AG04450 (cell line): ENCODE measurements around the gene TRPV2. TPM values are rescaled to one million over a fixed set of nuclear protein-coding genes. Genes with fewer than 3 reads are reported as not detected.
A peak's percentile ranks its signal among the peaks of the same experiment; 100 is the strongest.

Experiments
- CTCF ChIA-PET: fragments of 300-600, 350-600 bp; formaldehyde crosslinking; extraction: SDS; loops from one replicate; lab custom pipeline; 2022; ENCODE audit warnings: antibody characterized with exemption, inconsistent platforms; lab: Charles Lee
- POLR2A ChIA-PET: fragments of 350-600 bp; formaldehyde crosslinking; extraction: SDS; loops from one replicate; lab custom pipeline; 2021; ENCODE audit warnings: antibody characterized with exemption, inconsistent platforms; lab: Yijun Ruan, JAX
- DNase-seq: peaks from one replicate; pipeline ENCODE4 v3.0.0-alpha.2; 2011; ENCODE audit warnings: low read depth, low spot score
- H3K27ac ChIP-seq: one replicate; pipeline ENCODE4 v1.5.1; 2012; ENCODE audit warnings: low read depth, low read length, control low read depth
- H3K27me3 ChIP-seq: one replicate; pipeline ENCODE4 v1.6.0; 2012; ENCODE audit warnings: low read length; ENCODE audit not compliant: control insufficient read depth, insufficient read depth
- H3K4me3 ChIP-seq: 2 replicates; pipeline ENCODE4 v1.5.1; 2011; ENCODE audit warnings: mild to moderate bottlenecking, low read depth, low read length, control low read depth
- H3K9me3 ChIP-seq: 2 replicates; pipeline ENCODE4 v1.5.1; 2012; ENCODE audit warnings: low read length; ENCODE audit not compliant: control insufficient read depth, insufficient read depth
- CTCF ChIP-seq: IDR thresholded peaks from 2 replicates; pipeline ENCODE4 v1.5.1; 2011; ENCODE audit warnings: low read depth, low read length, control low read depth, inconsistent platforms
- polyA plus RNA-seq: library from polyadenylated mRNA; depleted of rRNA; stranded (reverse); fragments of >200 nt; gene quantifications from 2 replicates; pipeline ENCODE4 v1.2.3, GENCODE V29; 2011

Gene TRPV2
- polyA plus RNA-seq, 1 experiment, result 30.8 TPM

GRCh38 chr17:16378636-16379282, 36.6 kb upstream of the TRPV2 start:
- Histone ChIP-seq H3K27me3 (no peaks in the 10 kb centered on the region), H3K9me3 (no peaks in the 10 kb centered on the region; the same call in 1 of the 2 replicates), H3K4me3 (no peak overlapping the region), H3K27ac (no peak overlapping the region)
- no peak for DNase-seq
- ChIA-PET POLR2A (no interaction called here), CTCF (interaction anchor here (0.5 to 2.6 kb wide), 4 partner anchors 15 to 28 kb away, joined by 3 to 20 read pairs (median 6); no protein-coding TSS in a partner anchor)
- TF ChIP-seq CTCF, result no peak

GRCh38 chr17:16379654-16380053, 35.7 kb upstream of the TRPV2 start:
- ChIA-PET CTCF (no interaction called here), POLR2A (interaction anchor here (0.7 to 4.4 kb wide), 4 partner anchors 52 to 119 kb away, joined by 3 to 102 read pairs (median 9); no protein-coding TSS in a partner anchor)
- Histone ChIP-seq H3K27me3 (no peaks in the 10 kb centered on the region), H3K27ac (no peak overlapping the region), H3K9me3 (no peaks in the 10 kb centered on the region; the same call in 1 of the 2 replicates), H3K4me3 (no peak overlapping the region)
- TF ChIP-seq CTCF, result no peak
- DNase-seq, result no peak

- TF ChIP-seq CTCF, result no peak
- Histone ChIP-seq H3K4me3 (peak within 1 kb of the TSS; percentile 87), H3K27ac (peak within 1 kb of the TSS; percentile 94), H3K27me3 (no peaks in the 10 kb centered on the region), H3K9me3 (no peaks in the 10 kb centered on the region; the same call in 1 of the 2 replicates)
- DNase-seq, result peak; percentile 99
- ChIA-PET POLR2A (interaction anchor here (0.5 to 4.4 kb wide), 53 partner anchors 8 to 1455 kb away, joined by 3 to 102 read pairs (median 5); partner anchors contain the start of genes CENPV, LRRC75A, NCOR1 and PIGL), CTCF (interaction anchor here (0.6 kb wide), 1 partner anchor 57 kb away, joined by 10 read pairs; no protein-coding TSS in a partner anchor)
Measured at GRCh38 chr17:16380640-16381495, 34.5 kb upstream of the TRPV2 start, which contains the start of gene UBB. UBB (plus strand) TSS chr17:16381091; CDS start chr17:16381908, 817 bp downstream.

- peak overlapping the region; percentile 94 for H3K27ac ChIP-seq
- no peaks in the 10 kb centered on the region; the same call in 1 of the 2 replicates for H3K9me3 ChIP-seq
- no peaks in the 10 kb centered on the region for H3K27me3 ChIP-seq
- TF ChIP-seq CTCF, result no peak
- POLR2A ChIA-PET, result interaction anchor here (0.6 to 4.4 kb wide), 22 partner anchors 11 to 1455 kb away, joined by 3 to 102 read pairs (median 6); partner anchors contain the start of genes CENPV and PIGL
- CTCF ChIA-PET, result no interaction called here
- peak overlapping the region; percentile 87 for H3K4me3 ChIP-seq
- DNase-seq, result no peak
Measured at GRCh38 chr17:16381496-16381820, 33.9 kb upstream of the TRPV2 start.
